SK-N-SH (cell line): Measurements from ENCODE around the gene LTC4S.

Source experiments
- CTCF ChIP-seq: fragments of 200-600 bp; sonication (generic); IDR thresholded peaks from 2 replicates; pipeline ENCODE4 v1.6.1; 2017; ENCODE audit warnings: antibody characterized with exemption, mild to moderate bottlenecking, moderate library complexity
- EP300 ChIP-seq, 2 experiments: IDR thresholded peaks; 2 replicates each; pipeline versions ENCODE4 v1.4.0 to v1.6.1; 2012; ENCODE audit warnings: borderline replicate concordance in 1 of 2, low read depth in 1 of 2, low read length in 1 of 2
- JUND ChIP-seq: IDR thresholded peaks from 2 replicates; pipeline ENCODE4 v1.4.0; 2012
- MAX ChIP-seq: IDR thresholded peaks from 2 replicates; pipeline ENCODE4 v1.4.0; 2012; ENCODE audit warnings: low read depth
- RAD21 ChIP-seq: IDR thresholded peaks from 2 replicates; pipeline ENCODE4 v1.6.1; 2012; ENCODE audit warnings: mild to moderate bottlenecking, low read length
- SIN3A ChIP-seq: IDR thresholded peaks from 2 replicates; pipeline ENCODE4 v1.6.1; 2012; ENCODE audit warnings: low read depth, mild to moderate bottlenecking, low read length, moderate library complexity, borderline replicate concordance
- SMC3 ChIP-seq: IDR thresholded peaks from 2 replicates; pipeline ENCODE4 v1.6.1; 2012; ENCODE audit warnings: low read depth, low read length, improper control_type of control experiment
- TEAD4 ChIP-seq: IDR thresholded peaks from 2 replicates; pipeline ENCODE4 v1.4.0; 2012; ENCODE audit warnings: mild to moderate bottlenecking, borderline replicate concordance; ENCODE audit not compliant: insufficient read depth

- TF ChIP-seq CTCF (no peak), JUND (no peak), EP300 (IDR thresholded peaks at IDR 0.05; ENCODE audit: borderline replicate concordance in 1 of 2, low read depth in 1 of 2, low read length in 1 of 2) (no peak), SIN3A (no peak), MAX (no peak), SMC3 (no peak), TEAD4 (no peak), RAD21 (no peak)
Measured at GRCh38 chr5:179840766-179841165, 47.0 kb downstream of the LTC4S start.
